Thoracic aorta (tissue), 2 donors: ENCODE results near the gene PDE3B. TPM values are rescaled to one million over a fixed set of nuclear protein-coding genes. Genes with fewer than 3 reads are reported as not detected.
"Not testable (repeated sequence)": the region's sequence is repeated elsewhere in the genome, so short reads cannot be mapped to it uniquely, and the experiment has no call there.

ENCODE experiments used
- ATAC-seq: fragments of 150-250 bp; one replicate; pipeline ENCODE4 v1.8.0; 2017; ENCODE audit warnings: low read depth; ENCODE audit not compliant: insufficient number of reproducible peaks, low FRiP score
- DNase-seq: peaks from one replicate; pipeline ENCODE4 v3.0.0-alpha.2; 2020; ENCODE audit warnings: low spot score
- H3K27ac ChIP-seq, 2 donors: fragments of 200-600 bp; sonication (generic); 1 replicate in 1 of 2; 2 replicates in 1 of 2; pipeline ENCODE4 v1.5.1; 2016; ENCODE audit warnings: mild to moderate bottlenecking in 2 of 2, moderate library complexity in 2 of 2
- H3K27me3 ChIP-seq: fragments of 200-600 bp; sonication (generic); replicated peaks from 2 replicates; pipeline ENCODE4 v1.6.0; 2016; ENCODE audit warnings: mild to moderate bottlenecking; ENCODE audit not compliant: insufficient read depth
- H3K36me3 ChIP-seq: fragments of 200-600 bp; sonication (generic); one replicate; pipeline ENCODE4 v1.5.1; 2016
- H3K4me1 ChIP-seq, 2 donors: fragments of 200-600 bp; sonication (generic); 1 replicate in 1 of 2; 2 replicates in 1 of 2; pipeline versions ENCODE4 v1.5.1 to v1.6.0; 2016; ENCODE audit warnings: low read depth in 2 of 2, mild to moderate bottlenecking in 1 of 2; ENCODE audit not compliant: control insufficient read depth in 1 of 2
- H3K4me3 ChIP-seq: fragments of 200-600 bp; sonication (generic); 2 replicates; pipeline ENCODE4 v1.5.1; 2016; ENCODE audit warnings: mild to moderate bottlenecking
- H3K9me3 ChIP-seq: fragments of 200-600 bp; sonication (generic); 2 replicates; pipeline ENCODE4 v1.5.1; 2016
- CTCF ChIP-seq: fragments of 200-600 bp; sonication (generic); IDR thresholded peaks from one replicate; pipeline ENCODE4 v1.5.1; 2019; ENCODE audit warnings: antibody characterized with exemption
- total RNA-seq, 2 donors: library from RNA; depleted of rRNA; stranded (reverse); fragments of >200 nt; gene quantifications; one replicate each; pipeline versions ENCODE4 v1.1.0 to v1.2.3, GENCODE V29; 2016

The PDE3B gene
- total RNA-seq, 2 donors from 2014 or later = 21.6 to 24.0 TPM

- no peak for TF ChIP-seq CTCF
- Histone ChIP-seq H3K36me3 (no peaks in the 10 kb centered on the region), H3K4me1 (no peaks in the 10 kb centered on the region), H3K4me3 (no peak overlapping the region), H3K27ac (no peak overlapping the region), H3K9me3 (no peaks in the 10 kb centered on the region), H3K27me3 (no peaks in the 10 kb centered on the region)
- no peak for ATAC-seq
- no peak for DNase-seq
These were observed 21.2 kb upstream of the PDE3B start for GRCh38 chr11:14622223-14622954.

DNA sequence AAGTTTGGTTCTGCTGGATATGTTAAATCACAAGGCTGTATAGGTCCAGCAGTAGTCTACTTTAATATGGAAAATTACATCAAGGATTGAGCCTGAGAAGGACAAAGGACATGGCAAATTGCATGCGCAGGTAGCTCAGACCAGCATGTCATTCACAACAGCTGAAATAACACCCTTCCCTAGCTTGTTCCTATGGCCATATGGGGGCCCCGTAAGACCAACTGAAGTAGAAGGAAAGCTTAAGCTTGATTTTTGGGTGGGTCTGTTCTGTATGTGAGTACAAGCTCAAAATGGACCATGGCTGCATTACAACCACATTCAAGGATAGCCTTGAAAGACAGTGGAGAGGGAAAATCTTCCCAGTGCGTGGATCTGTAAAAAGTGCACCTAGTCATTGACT is 20.6 kb upstream of the PDE3B start:
- Histone ChIP-seq H3K9me3 (no peaks in the 10 kb centered on the region), H3K27me3 (no peaks in the 10 kb centered on the region), H3K27ac (no peak overlapping the region), H3K4me1 (no peaks in the 10 kb centered on the region), H3K4me3 (no peak overlapping the region), H3K36me3 (no peaks in the 10 kb centered on the region)
- DNase-seq (no peak), ATAC-seq (peak; percentile 16)
- TF ChIP-seq CTCF = no peak

DNA sequence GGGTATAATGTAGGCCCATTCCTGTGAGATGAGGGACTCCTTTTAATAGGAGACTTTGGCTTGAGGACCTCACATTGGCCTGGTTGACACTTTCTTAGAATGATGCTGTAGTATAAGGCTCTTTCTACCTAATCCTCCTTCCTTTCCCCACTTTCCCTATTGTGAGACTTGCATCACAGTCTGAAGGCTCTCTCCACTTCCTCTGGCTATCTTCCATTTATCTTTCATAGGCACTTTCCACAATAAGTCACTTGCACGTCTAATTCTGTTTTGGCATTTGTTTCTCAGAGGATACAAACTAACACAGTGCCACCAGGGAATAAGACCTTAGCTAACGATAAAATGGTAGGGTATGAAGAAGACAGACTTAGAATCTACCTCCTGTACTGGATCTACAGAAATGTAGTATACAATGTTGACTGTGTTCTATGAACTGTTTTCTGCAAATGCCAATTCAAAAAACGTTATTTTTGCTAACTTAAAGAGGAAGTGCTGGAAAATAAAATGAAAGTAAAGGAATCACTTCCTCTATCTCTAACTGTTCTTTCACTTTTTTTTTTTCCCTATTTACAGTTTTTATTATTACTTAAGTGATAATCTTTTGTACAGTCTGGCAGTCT is 17.9 kb upstream of the PDE3B start:
- no peaks in the 10 kb centered on the region for H3K4me1 ChIP-seq
- no peaks in the 10 kb centered on the region for H3K9me3 ChIP-seq
- DNase-seq (no peak), ATAC-seq (no peak)
- no peaks in the 10 kb centered on the region for H3K27me3 ChIP-seq
- H3K36me3 ChIP-seq = no peaks in the 10 kb centered on the region
- TF ChIP-seq CTCF = no peak
- no peak overlapping the region for H3K27ac ChIP-seq
- no peak overlapping the region for H3K4me3 ChIP-seq

GRCh38 chr11:14626650-14627049 is 17.0 kb upstream of the PDE3B start:
- no peak for TF ChIP-seq CTCF
- no peak for DNase-seq
- H3K9me3 ChIP-seq = no peaks in the 10 kb centered on the region
- no peaks in the 10 kb centered on the region for H3K36me3 ChIP-seq
- H3K27me3 ChIP-seq = no peaks in the 10 kb centered on the region
- no peaks in the 10 kb centered on the region for H3K4me1 ChIP-seq
- no peak overlapping the region for H3K27ac ChIP-seq
- no peak for ATAC-seq
- no peak overlapping the region for H3K4me3 ChIP-seq

DNA sequence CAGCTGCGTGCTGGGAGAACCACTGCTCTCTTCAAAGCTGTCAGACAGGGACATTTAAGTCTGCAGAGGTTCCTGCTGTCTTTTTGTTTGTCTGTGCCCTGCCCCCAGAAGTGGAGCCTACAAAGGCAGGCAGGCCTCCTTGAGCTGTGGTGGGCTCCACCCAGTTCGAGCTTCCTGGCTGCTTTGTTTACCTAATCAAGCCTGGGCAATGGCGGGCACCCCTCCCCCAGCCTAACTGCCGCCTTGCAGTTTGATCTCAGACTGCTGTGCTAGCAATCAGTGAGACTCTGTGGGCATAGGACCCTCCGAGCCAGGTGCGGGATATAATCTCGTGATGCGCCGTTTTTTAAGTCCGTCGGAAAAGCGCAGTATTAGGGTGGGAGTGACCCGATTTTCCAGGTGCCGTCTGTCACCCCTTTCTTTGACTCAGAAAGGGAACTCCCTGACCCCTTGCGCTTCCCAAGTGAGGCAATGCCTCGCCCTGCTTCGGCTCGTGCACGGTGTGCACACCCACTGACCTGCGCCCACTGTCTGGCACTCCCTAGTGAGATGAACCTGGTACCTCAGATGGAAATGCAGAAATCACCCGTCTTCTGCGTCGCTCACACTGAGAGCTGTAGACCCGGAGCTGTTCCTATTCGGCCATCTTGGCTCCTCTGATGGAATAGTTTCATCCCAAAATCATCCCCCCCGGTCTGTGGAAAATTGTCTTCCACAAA is 9.9 kb upstream of the PDE3B start:
- not testable (repeated sequence) for DNase-seq, H3K36me3 ChIP-seq, H3K27me3 ChIP-seq, H3K4me3 ChIP-seq, H3K27ac ChIP-seq, ATAC-seq, H3K9me3 ChIP-seq
- peaks cover 0 to 14% of the 10 kb centered on the region in 2 donors for H3K4me1 ChIP-seq
